Measurements from ENCODE around the gene KRT12. TPM values are rescaled to one million over a fixed set of nuclear protein-coding genes. Genes with fewer than 3 reads are reported as not detected.
A peak's percentile ranks its signal among the peaks of the same experiment; 100 is the strongest.

Gene KRT12
- total RNA-seq, 1 donor from 2014 or later = not detected

DNA sequence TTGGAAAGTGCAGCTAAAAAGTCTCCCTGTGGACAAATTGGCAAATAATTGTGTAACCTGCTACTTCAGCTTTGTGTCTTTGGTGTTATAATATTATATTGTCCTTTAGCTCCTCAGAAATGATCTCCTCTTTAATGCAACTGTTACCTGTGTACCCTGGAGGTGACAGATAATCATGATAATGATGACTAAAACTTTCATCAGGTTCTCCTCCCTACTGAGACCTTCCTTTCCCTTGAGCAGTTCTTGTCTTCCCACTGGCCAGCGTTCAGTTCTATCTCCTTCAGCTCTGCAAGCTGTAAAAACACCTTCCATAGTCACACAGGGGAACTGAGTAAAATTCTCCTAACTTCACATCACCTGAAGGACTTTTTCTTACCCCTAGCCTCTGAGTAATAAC is 14.7 kb downstream of the KRT12 start:
- no peak for ATAC-seq
- no peak for DNase-seq (ENCODE audit: low spot score)
- intact Hi-C loops (cut with DNase I) = no loop called here

DNA sequence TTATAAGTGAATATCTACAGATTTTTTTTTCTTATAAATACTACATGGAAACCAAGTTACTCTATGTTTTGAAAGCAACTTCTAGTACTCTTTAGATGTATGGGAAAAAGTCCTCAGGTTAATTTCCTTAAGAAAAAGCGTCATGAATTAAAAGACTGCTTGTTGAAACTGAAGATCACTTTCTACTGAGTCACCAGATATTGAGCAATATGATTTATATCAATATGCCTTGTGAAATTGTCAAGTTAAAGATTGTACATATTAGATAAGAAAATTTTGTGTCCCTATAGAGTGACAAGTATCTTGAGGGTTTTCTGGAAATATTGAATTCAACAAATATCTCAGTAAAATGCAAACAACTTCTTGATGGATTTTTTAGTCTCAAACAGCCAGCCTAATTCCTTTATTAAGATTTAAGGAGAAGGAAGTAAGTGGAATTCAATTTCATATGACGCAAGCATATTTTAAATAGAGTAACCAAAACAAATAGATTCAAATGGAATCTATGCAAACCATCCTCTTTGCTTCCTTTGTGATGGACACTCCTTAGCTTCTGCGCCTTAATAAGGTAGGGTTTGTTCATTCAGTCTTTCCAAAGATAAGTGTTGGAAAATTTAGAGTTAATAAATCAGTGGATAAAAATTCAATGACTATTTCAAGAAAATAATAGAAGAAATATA is 16.6 kb downstream of the KRT12 start:
- no peak for ATAC-seq
- no peak for DNase-seq (ENCODE audit: low spot score)
- intact Hi-C loops (cut with DNase I) = no loop called here

DNA sequence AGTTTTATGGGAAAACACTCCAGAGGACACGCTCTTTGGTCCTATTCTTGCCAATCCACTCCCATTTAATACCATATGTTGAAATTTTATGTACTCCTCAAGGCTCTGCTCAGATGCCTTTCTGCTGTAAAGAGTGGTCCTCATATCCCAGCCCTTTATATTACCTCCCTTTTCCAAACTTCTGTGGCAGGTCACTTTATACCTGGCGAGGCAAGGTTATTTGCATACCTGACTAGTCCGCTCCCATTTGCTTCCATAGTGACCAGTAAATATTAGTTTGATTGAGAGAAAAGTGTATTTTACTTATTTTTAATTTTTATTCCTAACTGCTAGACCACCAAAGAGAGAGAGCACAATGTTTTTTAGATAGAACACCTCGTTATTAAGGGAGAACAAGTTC is 17.3 kb downstream of the KRT12 start:
- intact Hi-C loops (cut with DNase I) = no loop called here
- ATAC-seq (no peak), DNase-seq (ENCODE audit: low spot score) (no peak)

DNA sequence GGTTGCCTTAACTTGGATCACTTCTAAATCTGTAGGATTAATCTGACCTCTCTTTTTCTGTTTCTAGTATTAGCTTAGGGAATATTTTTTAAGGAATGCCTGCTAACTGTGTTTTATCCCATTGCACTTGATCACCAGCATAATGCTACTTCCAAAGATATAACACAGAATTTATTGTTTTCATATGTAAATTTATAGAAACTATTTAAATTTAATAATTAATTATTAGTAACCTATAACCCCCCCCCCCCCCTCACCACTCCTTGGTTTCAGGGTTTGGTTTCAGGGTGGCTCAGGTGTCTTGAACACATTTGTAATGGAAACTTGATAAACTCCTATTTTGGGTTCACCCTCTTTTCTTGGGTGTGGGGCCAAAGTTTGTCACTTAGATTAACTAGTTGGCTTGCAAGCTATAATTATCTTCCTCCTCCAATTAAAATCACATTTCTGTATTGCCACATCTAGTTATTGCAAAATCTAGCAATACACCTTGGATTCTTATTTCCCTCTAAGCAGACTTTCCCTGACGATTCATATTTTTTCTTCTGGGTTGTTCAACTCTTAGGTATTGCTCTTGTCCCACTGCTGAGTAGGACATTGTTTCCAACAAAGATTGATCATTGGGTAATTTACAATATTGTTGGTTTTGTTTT is 18.3 kb downstream of the KRT12 start:
- intact Hi-C loops (cut with DNase I) = no loop called here
- ATAC-seq = no peak
- no peak for DNase-seq (ENCODE audit: low spot score)

DNA sequence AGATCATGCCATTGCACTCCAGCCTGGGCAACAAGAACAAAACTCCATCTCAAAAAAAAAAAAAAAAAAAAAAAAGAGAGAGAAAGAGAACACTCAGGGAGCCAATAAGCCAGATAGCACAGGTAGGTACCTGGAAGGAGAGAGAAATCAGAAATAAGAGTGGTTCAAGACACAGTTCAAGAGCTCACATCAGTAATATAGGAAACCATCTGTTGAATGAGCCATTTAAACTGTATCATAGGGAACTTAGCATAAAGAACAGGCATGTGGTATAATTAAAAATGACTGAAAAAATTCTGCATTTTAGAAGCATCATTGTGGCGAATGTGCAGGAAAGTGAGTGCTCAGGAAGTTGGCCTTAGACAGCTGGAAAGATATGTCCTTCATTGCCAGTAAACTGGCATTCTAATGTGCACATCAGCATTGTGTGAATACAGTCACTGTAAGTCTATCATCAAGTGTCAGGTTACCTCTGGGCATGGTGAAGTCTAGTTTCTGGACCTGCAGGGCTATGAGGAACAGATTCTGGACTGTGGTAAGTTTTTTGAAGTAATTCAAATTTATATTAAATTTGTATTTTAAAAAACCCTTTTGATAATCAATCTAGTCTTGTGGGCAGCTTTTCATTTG is 20.4 kb downstream of the KRT12 start:
- intact Hi-C loops (cut with DNase I) = no loop called here
- DNase-seq (ENCODE audit: low spot score) (no peak), ATAC-seq (no peak)

DNA sequence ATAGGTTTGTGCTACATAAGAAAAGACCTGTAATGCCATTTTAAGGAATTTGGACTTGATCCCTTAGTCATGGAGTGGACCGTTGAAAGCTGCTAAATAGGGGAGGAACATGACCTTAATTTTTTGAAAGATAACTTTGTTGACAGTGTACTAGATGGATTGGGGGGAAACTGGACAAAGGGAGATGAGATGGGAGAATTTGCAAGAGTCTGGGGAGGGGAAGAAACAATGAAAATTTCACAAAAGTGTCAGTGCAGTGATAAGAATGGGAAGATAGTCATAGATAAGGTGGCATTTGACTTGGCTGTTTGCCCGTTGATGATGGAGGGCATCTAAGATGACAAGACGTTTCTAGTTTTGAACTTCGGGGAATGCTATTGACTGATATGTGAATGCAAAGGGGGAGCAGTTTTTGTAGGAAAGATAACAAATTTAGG is 22.3 kb downstream of the KRT12 start:
- ATAC-seq = no peak
- intact Hi-C loops (cut with DNase I) = no loop called here

DNA sequence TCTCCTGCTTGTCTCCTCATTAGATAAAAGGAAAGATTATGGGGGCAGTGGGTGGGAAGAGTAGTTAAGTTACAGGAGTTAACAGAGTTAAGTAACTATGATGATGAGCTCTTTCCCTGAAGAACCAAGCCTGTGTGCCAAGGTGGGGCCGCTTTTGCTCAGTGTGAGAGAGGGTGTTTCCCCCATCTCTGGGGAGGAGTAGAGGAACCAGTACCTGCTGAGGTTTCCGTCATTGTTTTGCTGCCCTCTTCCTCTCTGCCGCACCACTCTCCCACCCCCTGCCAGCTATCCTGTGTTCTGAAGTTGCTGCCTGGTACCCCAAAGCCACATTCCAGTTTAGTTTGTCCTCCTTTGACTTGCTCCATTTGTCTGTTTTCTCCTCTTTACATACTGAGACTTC is 23.8 kb downstream of the KRT12 start:
- DNase-seq (ENCODE audit: low spot score) = no peak
- ATAC-seq = no peak
- intact Hi-C loops (cut with DNase I) = no loop called here

More for the DNA sequence above, 22.3 kb downstream of the KRT12 start:
- no peak for DNase-seq (ENCODE audit: low spot score)

DNA sequence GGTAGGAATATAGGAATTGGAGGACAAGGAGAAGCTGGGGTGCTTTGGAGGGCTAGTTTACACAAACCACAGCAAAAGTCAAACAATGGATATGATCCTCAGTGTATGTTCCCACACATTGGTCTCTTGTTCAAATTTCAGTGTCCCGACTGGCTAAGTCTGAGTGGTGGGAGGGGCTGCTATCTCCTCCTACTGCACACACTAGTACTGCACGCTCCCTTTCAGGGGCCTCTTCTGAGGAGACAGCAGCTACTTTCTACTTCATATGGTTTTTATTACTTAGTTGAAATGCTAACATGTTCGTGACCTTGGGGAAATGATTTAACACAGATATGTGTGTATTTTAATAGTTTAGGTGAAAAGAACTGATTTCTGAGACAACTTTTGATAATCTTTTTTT is 25.8 kb downstream of the KRT12 start:
- intact Hi-C loops (cut with DNase I) = no loop called here
- no peak for DNase-seq (ENCODE audit: low spot score)
- no peak for ATAC-seq

DNA sequence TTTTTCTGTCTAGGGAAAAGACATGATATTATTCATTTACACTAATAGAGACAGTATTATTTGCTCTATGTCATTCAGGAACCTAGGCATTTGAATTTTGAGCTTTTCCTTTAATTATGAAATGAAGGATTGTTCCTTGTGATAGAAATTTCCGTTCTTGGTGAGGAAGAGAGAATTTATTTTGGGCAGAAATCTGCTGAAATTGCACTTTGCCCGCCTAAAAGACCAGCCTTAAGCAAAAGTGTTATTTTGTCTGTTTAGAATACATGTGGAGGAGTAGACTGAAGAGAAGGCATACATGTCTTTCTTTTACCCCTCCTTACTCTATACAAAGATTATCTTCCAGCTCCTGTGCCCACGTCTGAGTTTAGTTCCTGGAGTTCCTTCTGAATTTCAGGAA is 27.8 kb downstream of the KRT12 start:
- no peak for DNase-seq (ENCODE audit: low spot score)
- intact Hi-C loops (cut with DNase I) = no loop called here
- ATAC-seq = no peak

DNA sequence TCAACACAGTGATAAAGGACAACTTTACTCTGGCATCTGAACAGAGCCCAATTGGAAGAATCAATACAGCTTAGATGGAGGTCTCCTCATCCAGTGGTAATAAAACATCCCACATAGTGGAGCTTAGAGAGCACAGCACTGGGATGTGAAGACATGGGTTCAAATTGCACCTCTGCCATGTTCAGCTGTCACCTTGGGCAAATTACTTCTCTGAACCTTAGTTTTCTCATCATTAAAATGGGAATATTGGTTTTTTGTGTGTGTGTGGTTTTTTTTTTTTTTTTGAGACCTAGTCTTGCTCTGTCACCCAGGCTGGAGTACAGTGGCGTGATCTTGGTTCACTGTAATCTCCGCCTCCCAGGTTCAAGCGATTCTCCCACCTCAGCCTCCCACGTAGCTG is 31.0 kb downstream of the KRT12 start:
- ATAC-seq (no peak), DNase-seq (ENCODE audit: low spot score) (no peak)
- intact Hi-C loops (cut with DNase I) = no loop called here

DNA sequence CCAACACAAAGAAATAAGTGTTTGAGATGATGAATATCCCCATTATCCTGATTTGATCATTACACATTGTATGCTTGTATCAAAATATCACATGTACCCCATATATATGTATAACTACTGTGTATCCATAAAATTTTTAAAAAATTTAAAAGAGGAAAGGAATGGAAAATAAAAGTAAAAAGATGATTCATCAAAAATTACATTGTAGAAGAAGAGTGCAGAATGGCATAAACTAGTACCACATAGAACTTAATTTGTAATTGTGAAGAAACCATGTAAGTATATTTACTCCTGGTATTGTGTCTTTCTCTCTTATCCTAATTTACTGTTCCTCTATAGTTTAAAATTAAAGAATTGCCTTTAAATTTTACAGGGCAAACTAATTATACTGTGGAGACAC is 33.1 kb downstream of the KRT12 start:
- no peak for DNase-seq (ENCODE audit: low spot score)
- intact Hi-C loops (cut with DNase I) = no loop called here
- ATAC-seq = no peak

DNA sequence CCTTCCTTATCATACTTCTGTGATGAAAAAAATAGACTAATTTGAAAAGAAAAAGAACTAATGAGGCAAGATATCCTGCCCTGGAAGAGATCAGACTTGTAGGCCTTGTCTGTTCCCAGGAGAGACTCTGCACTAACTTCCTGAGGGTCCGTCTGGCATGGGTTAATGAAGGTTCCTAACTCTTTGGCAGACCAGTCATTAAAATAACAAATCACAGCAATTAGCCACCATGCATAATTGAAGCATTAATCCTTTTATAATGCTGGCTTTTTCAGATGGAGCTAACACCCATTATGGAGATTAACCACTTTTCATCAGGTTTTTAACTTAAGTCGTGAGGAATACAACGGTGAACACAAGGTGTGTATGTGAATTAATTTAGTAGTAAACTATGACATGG is 34.2 kb downstream of the KRT12 start:
- intact Hi-C loops (cut with DNase I) = no loop called here
- ATAC-seq = no peak
- no peak for DNase-seq (ENCODE audit: low spot score)

DNA sequence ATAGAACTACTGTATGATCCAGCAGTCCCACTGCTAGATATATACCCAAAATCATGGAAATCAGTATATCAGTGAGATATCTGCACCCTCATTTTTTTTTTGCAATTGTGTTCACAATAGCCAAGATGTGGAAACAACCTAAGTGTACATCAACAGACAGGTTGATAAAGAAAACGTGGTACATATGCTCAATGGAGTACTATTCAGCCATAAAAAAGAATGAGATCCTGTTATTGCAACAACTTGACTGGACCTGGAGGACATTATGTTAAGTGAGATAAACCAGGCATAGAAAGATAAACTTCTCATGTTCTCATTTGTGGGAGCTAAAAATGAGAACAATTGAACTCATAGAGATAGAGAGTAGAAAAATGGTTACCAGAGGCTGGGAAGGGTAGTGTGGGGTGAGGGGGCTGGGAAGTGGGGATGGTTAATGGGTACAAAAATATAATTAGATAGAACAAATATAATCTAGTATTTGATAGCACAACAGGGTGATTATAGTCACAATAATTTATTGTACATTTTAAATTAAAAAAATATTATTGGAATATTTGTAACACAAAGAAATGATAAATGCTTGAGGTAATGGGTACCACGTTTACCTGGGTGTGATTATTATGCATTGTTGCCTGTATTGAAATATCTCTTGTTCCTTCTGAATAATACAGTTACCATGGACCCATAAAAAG is 36.8 kb downstream of the KRT12 start:
- ATAC-seq = no peak
- intact Hi-C loops (cut with DNase I) = no loop called here
- DNase-seq (ENCODE audit: low spot score) = no peak

DNA sequence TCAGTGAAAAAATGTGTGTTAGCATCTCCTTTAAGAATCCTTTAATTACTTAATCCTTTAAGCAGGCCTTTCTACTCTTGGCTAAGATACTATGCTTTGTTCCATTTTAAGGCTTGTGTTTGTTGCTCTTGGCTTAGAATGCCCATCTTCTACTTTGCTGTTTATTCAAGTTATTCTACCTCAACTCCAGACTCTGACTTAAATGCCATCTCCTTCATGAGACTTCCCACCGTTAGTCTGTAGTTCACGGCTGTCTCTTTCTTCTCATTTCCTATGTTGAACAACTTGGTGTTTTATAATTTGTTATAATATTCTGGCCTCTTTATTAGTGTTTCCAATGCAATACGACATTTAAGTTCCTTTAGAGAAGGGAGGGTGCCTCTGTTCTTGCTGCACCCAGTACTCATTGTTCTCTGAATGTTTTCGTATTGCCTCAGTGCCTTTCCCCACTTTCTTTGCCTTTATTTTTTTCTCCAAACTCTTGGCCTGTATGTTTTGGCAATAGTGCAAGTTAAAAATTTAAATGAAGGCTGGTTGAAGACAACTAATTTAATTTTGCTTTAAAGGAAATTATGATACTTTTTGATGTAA is 38.5 kb downstream of the KRT12 start:
- ATAC-seq = peak; percentile 92
- intact Hi-C loops (cut with DNase I) = no loop called here
- DNase-seq (ENCODE audit: low spot score) = no peak

DNA sequence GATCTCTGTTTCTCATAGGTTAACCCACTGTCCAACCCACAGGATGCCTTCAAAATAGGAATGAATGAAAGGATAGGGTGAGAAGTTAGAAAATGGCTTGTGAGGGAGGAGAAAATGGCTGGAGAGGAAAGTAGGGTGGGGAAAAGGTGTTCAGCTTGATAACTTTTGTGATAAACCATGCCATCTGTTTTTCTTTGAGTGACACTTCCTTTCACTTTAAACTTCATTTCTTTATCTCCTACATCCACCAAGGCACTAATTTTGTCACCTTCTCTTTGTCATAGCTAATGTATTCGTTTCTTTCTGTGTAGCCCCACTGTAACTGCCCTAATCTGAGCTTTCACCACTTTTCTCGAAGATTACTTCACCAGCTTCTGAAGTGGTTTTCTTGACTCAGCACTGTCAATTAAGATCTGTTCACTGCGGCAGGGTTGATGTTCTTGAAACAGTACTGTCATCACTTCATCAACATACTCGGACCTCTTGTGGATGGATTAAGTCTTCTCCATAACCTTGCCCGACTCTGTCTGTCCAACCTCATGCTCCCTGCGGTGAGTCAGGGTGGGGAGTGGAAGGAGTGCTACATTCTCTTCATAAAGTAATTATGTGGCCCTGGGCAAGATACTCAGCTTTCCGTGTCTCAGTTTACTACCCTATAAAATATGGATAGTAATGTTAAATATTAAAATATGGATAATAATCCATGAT is 39.1 kb downstream of the KRT12 start:
- DNase-seq (ENCODE audit: low spot score) = no peak
- ATAC-seq = peak; percentile 96
- intact Hi-C loops (cut with DNase I) = no loop called here

DNA sequence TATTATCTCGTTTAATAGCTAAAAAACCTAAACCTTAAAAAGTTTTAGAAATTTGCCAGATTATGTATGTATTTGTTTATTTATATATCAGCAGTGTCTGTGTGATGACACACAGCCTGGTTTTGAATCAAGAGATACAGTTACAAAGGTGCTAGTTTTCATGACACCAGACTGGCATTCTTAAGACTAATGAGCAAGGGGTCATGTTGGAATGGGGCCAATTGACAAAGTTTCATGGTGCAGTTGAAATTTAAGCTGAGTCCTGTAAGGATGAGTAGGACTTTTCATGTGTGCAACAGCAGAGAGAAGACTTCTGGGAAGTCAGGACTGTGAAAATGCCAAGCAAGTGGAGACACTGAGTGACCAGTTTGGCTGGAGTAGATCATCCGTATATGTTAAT is 41.4 kb downstream of the KRT12 start:
- intact Hi-C loops (cut with DNase I) = no loop called here
- ATAC-seq (no peak), DNase-seq (ENCODE audit: low spot score) (no peak)

DNA sequence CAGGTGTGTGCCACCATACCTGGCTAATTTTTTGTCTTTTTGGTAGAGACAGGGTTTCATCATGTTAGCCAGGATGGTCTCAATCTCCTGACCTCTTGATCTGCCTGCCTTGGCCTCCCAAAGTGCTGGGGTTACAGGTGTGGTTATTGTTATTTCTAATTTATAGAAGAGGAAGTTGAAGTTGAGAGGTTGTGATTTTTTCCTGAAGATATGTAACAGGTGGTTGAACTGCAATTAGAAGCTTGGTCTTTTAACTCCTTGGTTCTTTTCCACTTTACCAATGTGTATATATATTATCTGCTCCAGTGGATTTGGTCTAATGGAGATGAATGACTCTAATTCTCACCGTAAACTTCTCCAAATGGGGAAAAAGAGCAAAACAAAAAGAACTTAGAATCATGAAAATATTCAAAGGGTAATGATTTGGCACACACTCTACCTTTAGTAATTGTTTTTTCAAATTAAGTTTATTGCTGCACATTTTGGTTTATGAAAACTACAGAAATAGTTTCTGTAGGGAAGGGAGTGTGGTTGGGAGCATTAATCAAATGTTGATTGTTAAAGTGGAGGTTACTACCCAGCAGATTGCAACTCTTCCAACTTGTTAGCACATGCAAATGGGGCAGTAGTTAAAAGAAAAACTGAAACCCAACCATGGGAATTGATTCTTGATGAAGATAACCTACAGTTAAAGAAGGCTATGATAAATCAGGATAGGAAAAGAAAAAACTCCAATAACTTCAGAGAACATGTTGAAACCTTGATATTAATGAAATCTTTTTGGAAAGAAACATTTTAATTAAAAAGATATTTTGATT is 42.8 kb downstream of the KRT12 start:
- DNase-seq (ENCODE audit: low spot score) = no peak
- no peak for ATAC-seq
- intact Hi-C loops (cut with DNase I) = no loop called here

DNA sequence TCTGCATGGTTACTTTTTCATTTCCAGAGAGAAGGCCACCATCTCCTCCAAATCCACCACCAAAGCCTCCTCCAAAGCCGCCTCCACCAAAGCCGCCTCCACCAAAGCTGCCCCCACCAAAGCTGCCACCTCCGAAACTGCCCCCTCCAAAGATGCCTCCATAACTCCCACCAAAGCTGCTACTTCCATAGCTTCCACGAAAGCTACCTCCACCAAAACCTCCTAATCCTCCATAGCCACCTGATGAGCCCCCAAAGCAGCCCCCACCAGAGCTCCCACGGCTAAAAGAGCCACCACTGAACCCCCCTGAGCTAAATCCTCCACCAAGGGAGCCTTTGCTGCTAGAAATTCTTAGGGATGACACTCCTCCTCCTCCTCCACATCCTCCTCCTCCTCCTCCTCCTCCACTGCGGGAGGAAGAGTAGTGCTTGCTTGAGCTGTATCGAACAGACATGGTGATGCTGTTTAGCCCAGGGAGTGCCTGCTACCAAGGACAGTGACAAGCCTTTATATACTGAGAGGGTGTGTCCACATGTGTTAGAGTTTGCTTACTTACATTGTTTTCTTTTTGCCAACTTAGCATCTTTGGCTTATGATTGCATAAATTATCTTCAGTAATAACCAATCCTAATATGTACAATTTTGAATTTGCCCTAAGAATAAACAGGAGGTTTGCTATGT is 44.8 kb downstream of the KRT12 start, which contains the start of gene KRT10:
Gene KRT10 (minus strand): TSS at position 483 of the 681 bp plus-strand sequence. CDS start 29 bp downstream, at position 454.
- intact Hi-C loops (cut with DNase I) = no loop called here
- ATAC-seq (no peak), DNase-seq (ENCODE audit: low spot score) (no peak)
